PC-3 (cell line): ENCODE data around the gene TMEM139.

ENCODE experiments used
- CTCF ChIP-seq: fragments of 300-600 bp; sonication (generic); conservative IDR thresholded peaks from 2 replicates; pipeline ENCODE4 v1.5.1; 2017; ENCODE audit warnings: antibody characterized with exemption, low read depth, mild to moderate bottlenecking, low read length
- EZH2 ChIP-seq: fragments of 300-600 bp; sonication (generic); IDR thresholded peaks from one replicate; pipeline ENCODE4 v1.6.1; 2017; ENCODE audit warnings: antibody characterized with exemption, mild to moderate bottlenecking, low read length; ENCODE audit not compliant: unreplicated experiment

DNA sequence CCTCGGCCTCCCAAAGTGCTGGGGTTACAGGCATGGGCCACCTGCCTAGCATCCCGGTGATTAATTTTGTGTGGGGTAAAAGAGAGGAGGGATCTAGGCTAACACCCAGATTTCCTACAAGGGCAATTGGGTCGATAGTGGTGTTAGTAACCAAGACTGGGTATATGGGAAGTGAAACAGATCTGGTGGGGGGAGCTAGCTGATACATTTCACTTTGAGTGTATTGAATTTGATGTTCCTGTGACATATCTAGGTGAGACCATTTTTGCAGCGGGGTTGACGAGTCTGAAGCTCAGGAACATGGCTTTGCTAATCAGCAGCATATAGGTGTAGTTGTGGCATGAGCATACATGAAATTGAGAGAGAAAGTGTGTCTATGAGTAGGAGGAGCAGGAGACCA is 43.1 kb downstream of the TMEM139 start:
- TF ChIP-seq CTCF (no peak), EZH2 (no peak)
